Left lung (tissue), 10 donors: ENCODE measurements around the gene CES2. TPM values are rescaled to one million over a fixed set of nuclear protein-coding genes. Genes with fewer than 3 reads are reported as not detected.
A peak's percentile ranks its signal among the peaks of the same experiment; 100 is the strongest.

Experiments used
- ATAC-seq: fragments of 200-7000 bp; cut with Tn5 transposase; one replicate; pipeline ENCODE4 v1.9.1; 2020; ENCODE audit warnings: moderate library complexity
- DNase-seq, 4 donors: peaks; one replicate each; pipeline ENCODE4 v3.0.0-alpha.2; 2013 to 2020
- H3K27ac ChIP-seq, 2 donors: fragments of 200-600 bp; sonication (generic) in 1 of 2; one replicate each; pipeline versions ENCODE4 v1.5.0 to v1.8.0; 2020 to 2021
- H3K27me3 ChIP-seq, 2 donors: fragments of 200-600 bp; sonication (generic) in 1 of 2; one replicate each; pipeline versions ENCODE4 v1.5.0 to v1.8.0; 2020 to 2021
- H3K36me3 ChIP-seq, 2 donors: fragments of 200-600 bp; sonication (generic) in 1 of 2; one replicate each; pipeline versions ENCODE4 v1.5.0 to v1.8.0; 2020 to 2021
- H3K4me1 ChIP-seq, 2 donors: fragments of 200-600 bp; one replicate each; pipeline ENCODE4 v1.8.0; 2021
- H3K4me3 ChIP-seq, 2 donors: fragments of 200-600 bp; sonication (generic) in 1 of 2; one replicate each; pipeline versions ENCODE4 v1.5.0 to v1.8.0; 2020 to 2021; ENCODE audit warnings: mild to moderate bottlenecking in 1 of 2
- H3K9me3 ChIP-seq, 2 donors: fragments of 200-600 bp; sonication (generic) in 1 of 2; one replicate each; pipeline versions ENCODE4 v1.5.0 to v1.8.0; 2020 to 2021
- intact Hi-C, 2 donors: fragments of 100-400 bp; cut with DNase I; formaldehyde crosslinking; loops; one replicate each; pipeline versions ENCODE4 v1.11.2 to v1.14.2; 2022
- polyA plus RNA-seq, 6 donors: library from polyadenylated mRNA; unstranded; fragments of 120-200 nt; gene quantifications; one replicate each; pipeline ENCODE4 v1.2.1, GENCODE V29; 2013; ENCODE audit not compliant: insufficient read length in 6 of 6
- total RNA-seq, 2 donors: library from RNA; stranded (reverse); fragmentation: NEBNext Ultra II Directional; extraction: Animal tissue kit (Norgen Biotek cat#: 25700); gene quantifications; one replicate each; pipeline ENCODE4 v1.2.1, GENCODE V29; 2021
- TF ChIP-seq, protein P1 (sequence below), 2 donors: fragments of 200-600 bp; sonication (generic) in 1 of 2; IDR thresholded peaks; one replicate each; pipeline versions ENCODE4 v1.5.0 to v1.8.0; 2021; ENCODE audit warnings: antibody characterized with exemption in 2 of 2
- donor health status: DM: no; HTN: yes; CAD: no.
- donor health status: DM: no; HTN: no; CAD: no.

CES2 gene
- total and polyA plus RNA-seq, 8 donors = 31.7 to 41.8 (median 35.7) TPM

DNA sequence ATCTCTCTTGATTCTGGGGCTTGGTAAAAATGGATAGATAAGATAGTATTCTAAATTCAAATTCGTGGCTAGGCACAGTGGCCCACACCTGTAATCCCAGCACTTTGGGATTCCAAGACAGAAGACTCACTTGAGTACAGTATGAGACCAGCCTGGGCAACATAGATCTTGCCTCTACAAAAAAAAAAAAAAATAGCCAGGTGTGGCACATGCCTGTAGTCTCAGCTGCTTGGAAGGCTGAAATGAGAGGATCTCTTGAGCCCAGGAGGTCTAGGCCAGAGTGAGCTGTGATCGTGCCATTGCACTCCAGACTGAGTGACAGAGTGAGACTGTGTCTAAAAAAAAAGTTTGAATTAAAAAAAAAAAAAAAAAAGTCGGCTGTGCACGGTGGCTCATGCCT, 45.7 kb upstream of the CES2 start:
- Histone ChIP-seq H3K36me3 (peaks cover 0 to 30% of the 10 kb centered on the region in 2 donors), H3K4me1 (peaks cover 0 to 7% of the 10 kb centered on the region in 2 donors), H3K4me3 (no peak overlapping the region), H3K27me3 (no peaks in the 10 kb centered on the region), H3K27ac (no peak overlapping the region), H3K9me3 (no peaks in the 10 kb centered on the region)
- DNase-seq = no peak
- intact Hi-C loops = no loop called here
- TF ChIP-seq, protein P1, sequence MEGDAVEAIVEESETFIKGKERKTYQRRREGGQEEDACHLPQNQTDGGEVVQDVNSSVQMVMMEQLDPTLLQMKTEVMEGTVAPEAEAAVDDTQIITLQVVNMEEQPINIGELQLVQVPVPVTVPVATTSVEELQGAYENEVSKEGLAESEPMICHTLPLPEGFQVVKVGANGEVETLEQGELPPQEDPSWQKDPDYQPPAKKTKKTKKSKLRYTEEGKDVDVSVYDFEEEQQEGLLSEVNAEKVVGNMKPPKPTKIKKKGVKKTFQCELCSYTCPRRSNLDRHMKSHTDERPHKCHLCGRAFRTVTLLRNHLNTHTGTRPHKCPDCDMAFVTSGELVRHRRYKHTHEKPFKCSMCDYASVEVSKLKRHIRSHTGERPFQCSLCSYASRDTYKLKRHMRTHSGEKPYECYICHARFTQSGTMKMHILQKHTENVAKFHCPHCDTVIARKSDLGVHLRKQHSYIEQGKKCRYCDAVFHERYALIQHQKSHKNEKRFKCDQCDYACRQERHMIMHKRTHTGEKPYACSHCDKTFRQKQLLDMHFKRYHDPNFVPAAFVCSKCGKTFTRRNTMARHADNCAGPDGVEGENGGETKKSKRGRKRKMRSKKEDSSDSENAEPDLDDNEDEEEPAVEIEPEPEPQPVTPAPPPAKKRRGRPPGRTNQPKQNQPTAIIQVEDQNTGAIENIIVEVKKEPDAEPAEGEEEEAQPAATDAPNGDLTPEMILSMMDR (IDR thresholded peaks at IDR 0.05) = no peak
- ATAC-seq = peak; percentile 49

DNA sequence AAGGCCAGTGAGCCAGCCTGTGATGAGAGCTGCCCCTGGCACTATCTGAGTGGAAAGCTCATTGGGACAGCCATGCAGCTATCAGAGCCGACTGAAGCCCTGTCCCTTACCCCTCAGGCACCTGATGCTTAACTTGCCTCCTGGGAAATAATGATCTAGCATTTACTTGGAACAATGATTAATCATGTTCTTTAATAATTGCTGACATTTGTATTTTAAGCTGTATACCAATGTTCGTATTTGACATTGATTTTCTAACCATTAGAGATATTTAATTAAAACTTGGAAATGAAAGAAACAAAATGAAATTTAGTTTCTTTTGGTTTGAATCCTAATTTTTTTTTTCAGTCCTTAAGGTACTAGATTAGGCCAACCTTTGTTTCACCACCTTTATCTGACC, 44.5 kb upstream of the CES2 start:
- intact Hi-C loops = no loop called here
- Histone ChIP-seq H3K4me3 (no peak overlapping the region), H3K27ac (no peak overlapping the region), H3K36me3 (peaks cover 0 to 18% of the 10 kb centered on the region in 2 donors), H3K9me3 (no peaks in the 10 kb centered on the region), H3K27me3 (no peaks in the 10 kb centered on the region), H3K4me1 (peaks cover 0 to 7% of the 10 kb centered on the region in 2 donors)
- DNase-seq (no peak), ATAC-seq (no peak)
- TF ChIP-seq, protein P1 (IDR thresholded peaks at IDR 0.05) = no peak

DNA sequence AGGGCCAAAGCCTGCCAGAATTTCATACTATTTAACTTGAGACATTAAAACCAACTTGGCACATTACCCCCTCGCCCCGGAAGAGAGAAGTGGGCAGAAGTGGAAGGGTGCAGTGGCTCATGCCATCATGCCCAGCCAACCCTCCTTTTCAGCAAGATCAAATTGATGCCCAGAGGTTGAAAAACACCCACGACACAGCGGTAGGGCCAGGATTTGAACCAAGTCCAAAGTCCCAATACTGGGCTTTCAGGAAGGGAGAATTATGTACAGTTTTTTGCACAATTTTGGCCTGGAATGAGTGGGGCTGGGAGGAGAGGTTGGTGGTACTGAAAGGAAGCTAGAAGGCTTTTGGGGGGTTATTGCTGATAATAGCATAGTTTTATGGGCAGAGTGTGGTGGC, 44.0 kb upstream of the CES2 start:
- Histone ChIP-seq H3K27ac (no peak overlapping the region), H3K36me3 (peaks cover 0 to 15% of the 10 kb centered on the region in 2 donors), H3K4me3 (no peak overlapping the region), H3K9me3 (no peaks in the 10 kb centered on the region), H3K4me1 (peaks cover 0 to 2% of the 10 kb centered on the region in 2 donors), H3K27me3 (no peaks in the 10 kb centered on the region)
- no peak for ATAC-seq
- no peak for DNase-seq
- intact Hi-C loops = no loop called here
- TF ChIP-seq, protein P1 (IDR thresholded peaks at IDR 0.05) = no peak

DNA sequence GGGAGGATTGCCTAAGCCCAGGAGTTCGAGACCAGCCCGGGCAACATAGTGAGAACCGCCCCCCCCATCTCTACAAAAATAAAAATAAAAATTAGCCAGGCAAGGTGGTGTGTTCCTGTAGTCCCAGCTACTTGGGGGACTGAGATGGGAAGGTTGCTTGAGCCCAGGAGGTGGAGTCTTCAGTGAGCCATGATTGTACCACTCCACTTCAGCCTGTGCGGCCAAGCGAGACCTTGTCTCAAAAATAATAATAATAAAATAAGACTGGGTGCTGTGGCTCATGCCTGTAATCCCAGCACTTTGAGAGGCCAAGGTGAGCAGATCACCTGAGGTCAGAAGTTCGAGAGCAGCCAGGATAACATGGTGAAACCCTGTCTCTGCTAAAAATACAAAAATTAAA, 43.5 kb upstream of the CES2 start:
- Histone ChIP-seq H3K36me3 (peaks cover 0 to 11% of the 10 kb centered on the region in 2 donors), H3K27me3 (no peaks in the 10 kb centered on the region), H3K9me3 (no peaks in the 10 kb centered on the region), H3K27ac (no peak overlapping the region), H3K4me3 (no peak overlapping the region), H3K4me1 (no peaks in the 10 kb centered on the region)
- ATAC-seq (no peak), DNase-seq (no peak)
- intact Hi-C loops = no loop called here
- TF ChIP-seq, protein P1 (IDR thresholded peaks at IDR 0.05) = no peak

DNA sequence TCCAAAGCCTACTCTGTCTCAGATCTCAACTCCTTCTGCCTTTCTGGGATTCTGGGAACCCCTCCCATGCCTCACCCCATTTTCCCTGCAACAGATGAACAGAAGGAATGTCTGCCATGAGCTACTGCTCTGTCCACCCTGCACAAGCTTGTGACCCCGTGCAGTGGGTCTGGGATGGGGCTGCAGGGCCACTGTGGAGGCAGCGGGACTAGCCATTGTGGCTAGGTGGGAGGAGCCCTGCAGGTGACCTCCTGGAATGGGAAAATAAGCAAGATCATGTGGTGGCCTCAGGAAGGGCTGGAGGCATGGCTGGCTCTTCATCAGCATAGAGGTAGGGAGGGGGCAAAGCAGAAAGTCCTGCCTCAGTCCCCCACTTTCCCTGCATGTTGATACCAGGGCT, 41.3 kb upstream of the CES2 start:
- peak in 1 of 4 donors; percentile 51 for DNase-seq
- no peaks in the 10 kb centered on the region for H3K27me3 ChIP-seq
- no peaks in the 10 kb centered on the region for H3K9me3 ChIP-seq
- TF ChIP-seq, protein P1 (IDR thresholded peaks at IDR 0.05) = no peak
- no peak overlapping the region for H3K27ac ChIP-seq
- intact Hi-C loops = no loop called here
- no peak overlapping the region for H3K4me3 ChIP-seq
- peaks cover 0 to under 1% of the 10 kb centered on the region in 2 donors for H3K4me1 ChIP-seq
- ATAC-seq = no peak
- H3K36me3 ChIP-seq = peaks cover 0 to 5% of the 10 kb centered on the region in 2 donors
